Fibroblast of lung (primary cell): ENCODE results near the gene UPB1. TPM values are rescaled to one million over a fixed set of nuclear protein-coding genes. Genes with fewer than 3 reads are reported as not detected.

Experiments
- DNase-seq, 2 donors: peaks; one replicate each; pipeline versions ENCODE4 v3.0.0 to v3.0.0-alpha.2; 2010; ENCODE audit warnings: low read depth in 2 of 2
- H2AFZ ChIP-seq: 2 replicates; pipeline ENCODE4 v1.5.1; 2012; ENCODE audit warnings: low read length, control low read depth, inconsistent platforms
- H3K27ac ChIP-seq: 2 replicates; pipeline ENCODE4 v1.5.1; 2011; ENCODE audit warnings: low read length, control low read depth; ENCODE audit not compliant: insufficient read depth
- H3K27me3 ChIP-seq: 2 replicates; pipeline ENCODE4 v1.5.1; 2011; ENCODE audit warnings: mild to moderate bottlenecking, low read length; ENCODE audit not compliant: control insufficient read depth, insufficient read depth
- H3K36me3 ChIP-seq: 2 replicates; pipeline ENCODE4 v1.5.1; 2011; ENCODE audit warnings: low read length; ENCODE audit not compliant: control insufficient read depth, insufficient read depth
- H3K4me1 ChIP-seq: 2 replicates; pipeline ENCODE4 v1.5.1; 2011; ENCODE audit warnings: low read length; ENCODE audit not compliant: control insufficient read depth, insufficient read depth; ENCODE audit errors: extremely low read depth
- H3K4me2 ChIP-seq: 2 replicates; pipeline ENCODE4 v1.5.1; 2011; ENCODE audit warnings: low read length, control low read depth; ENCODE audit not compliant: insufficient read depth; ENCODE audit errors: extremely low read depth
- H3K4me3 ChIP-seq, 4 experiments: fragments of 200-600 bp in 1 of 4; sonication (generic) in 1 of 4; replicated peaks in 1 of 4; 2 replicates each; pipeline ENCODE4 v1.5.1; 2011 to 2016; ENCODE audit warnings: low read length in 4 of 4, low read depth in 3 of 4, mild to moderate bottlenecking in 3 of 4, control low read depth in 2 of 4, inconsistent platforms in 1 of 4, mixed read lengths in 1 of 4; ENCODE audit not compliant: insufficient read depth in 1 of 4; ENCODE audit errors: control extremely low read depth in 1 of 4
- H3K79me2 ChIP-seq: 2 replicates; pipeline ENCODE4 v1.5.1; 2012; ENCODE audit warnings: mild to moderate bottlenecking, low read length, inconsistent platforms; ENCODE audit not compliant: control insufficient read depth, insufficient read depth
- H3K9ac ChIP-seq: 2 replicates; pipeline ENCODE4 v1.5.1; 2011; ENCODE audit warnings: mild to moderate bottlenecking, low read length, control low read depth; ENCODE audit not compliant: insufficient read depth
- H3K9me3 ChIP-seq: 2 replicates; pipeline ENCODE4 v1.5.1; 2012; ENCODE audit warnings: low read depth, low read length; ENCODE audit not compliant: control insufficient read depth, insufficient read depth
- H4K20me1 ChIP-seq: 2 replicates; pipeline ENCODE4 v1.5.1; 2011; ENCODE audit warnings: low read length; ENCODE audit not compliant: control insufficient read depth, insufficient read depth; ENCODE audit errors: extremely low read depth
- EZH2 ChIP-seq: IDR thresholded peaks from 2 replicates; pipeline ENCODE4 v1.5.1; 2012; ENCODE audit warnings: low read length, control low read depth, mild to moderate bottlenecking; ENCODE audit errors: missing control alignments
- polyA plus RNA-seq, 2 donors: library from polyadenylated mRNA; depleted of rRNA in 1 of 2; stranded (reverse) in 1 of 2; unstranded in 1 of 2; fragments of >200 nt; gene quantifications; 2 replicates each; pipeline ENCODE4 v1.2.1, GENCODE V29; 2011 to 2012; ENCODE audit warnings: missing spikeins in 1 of 2
- total RNA-seq: library from RNA; depleted of rRNA; stranded (reverse); fragments of >200 nt; gene quantifications from 2 replicates; pipeline ENCODE4 v1.2.1, GENCODE V29; 2014
- TF ChIP-seq, protein P1 (sequence below), 2 donors: IDR thresholded peaks in 1 of 2; conservative IDR thresholded peaks in 1 of 2; 1 replicate in 1 of 2; 2 replicates in 1 of 2; pipeline ENCODE4 v1.5.1; 2011 to 2012; ENCODE audit warnings: low read length in 2 of 2, control low read depth in 1 of 2, inconsistent platforms in 1 of 2, low read depth in 1 of 2, mild to moderate bottlenecking in 1 of 2

UPB1 gene
- total and polyA plus RNA-seq, 2 donors (not counting 1 experiment from before 2014, with no cell fraction given) = 0.05 TPM; not detected in 1

DNA sequence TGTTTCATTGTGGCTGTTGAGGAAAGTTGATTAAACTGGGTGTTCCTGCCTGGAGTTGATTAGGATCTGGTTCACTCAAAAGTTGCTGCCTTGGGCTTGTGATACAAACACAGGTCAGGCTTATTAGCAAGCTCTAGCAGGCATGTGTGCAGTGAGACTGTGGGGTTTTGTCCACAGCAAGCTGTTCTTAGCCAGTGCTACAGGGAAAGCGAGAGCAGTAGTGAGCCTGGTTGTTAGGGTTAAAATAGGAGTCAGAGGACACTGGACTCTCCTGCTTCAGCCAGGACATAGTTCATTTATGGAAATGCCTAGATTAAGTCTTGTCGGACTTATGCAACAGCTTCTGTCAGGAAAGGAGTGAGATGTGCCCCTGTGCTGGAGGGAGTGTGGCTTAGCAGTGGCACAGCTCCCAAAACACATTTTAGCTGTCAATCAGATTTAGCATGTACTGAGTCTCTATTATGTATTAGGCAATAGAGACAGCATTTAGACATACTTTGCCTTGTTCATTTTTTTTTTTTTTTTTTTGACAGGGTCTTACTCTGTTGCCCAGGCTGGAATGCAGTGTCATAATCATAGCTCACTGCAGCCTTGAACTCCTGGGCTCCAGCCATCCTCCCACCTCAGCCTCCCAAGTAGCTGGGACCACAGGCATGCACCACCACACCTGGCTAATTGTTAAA lies 69.4 kb downstream of the UPB1 start:
- TF ChIP-seq, protein P1, sequence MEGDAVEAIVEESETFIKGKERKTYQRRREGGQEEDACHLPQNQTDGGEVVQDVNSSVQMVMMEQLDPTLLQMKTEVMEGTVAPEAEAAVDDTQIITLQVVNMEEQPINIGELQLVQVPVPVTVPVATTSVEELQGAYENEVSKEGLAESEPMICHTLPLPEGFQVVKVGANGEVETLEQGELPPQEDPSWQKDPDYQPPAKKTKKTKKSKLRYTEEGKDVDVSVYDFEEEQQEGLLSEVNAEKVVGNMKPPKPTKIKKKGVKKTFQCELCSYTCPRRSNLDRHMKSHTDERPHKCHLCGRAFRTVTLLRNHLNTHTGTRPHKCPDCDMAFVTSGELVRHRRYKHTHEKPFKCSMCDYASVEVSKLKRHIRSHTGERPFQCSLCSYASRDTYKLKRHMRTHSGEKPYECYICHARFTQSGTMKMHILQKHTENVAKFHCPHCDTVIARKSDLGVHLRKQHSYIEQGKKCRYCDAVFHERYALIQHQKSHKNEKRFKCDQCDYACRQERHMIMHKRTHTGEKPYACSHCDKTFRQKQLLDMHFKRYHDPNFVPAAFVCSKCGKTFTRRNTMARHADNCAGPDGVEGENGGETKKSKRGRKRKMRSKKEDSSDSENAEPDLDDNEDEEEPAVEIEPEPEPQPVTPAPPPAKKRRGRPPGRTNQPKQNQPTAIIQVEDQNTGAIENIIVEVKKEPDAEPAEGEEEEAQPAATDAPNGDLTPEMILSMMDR (conservative IDR thresholded peaks at IDR 0.05 in 1 of 2, IDR thresholded peaks at IDR 0.05 in 1 of 2; ENCODE audit: low read depth in 1 of 2, low read length in 2 of 2) = no peak
- no peak for TF ChIP-seq EZH2
- no peak overlapping the region for H3K4me3 ChIP-seq
- no peaks in the 10 kb centered on the region for H3K9me3 ChIP-seq
- peak in 1 of 2 donors; percentile 33 for DNase-seq
- H3K4me1 ChIP-seq = no peaks in the 10 kb centered on the region
- H3K36me3 ChIP-seq = peaks cover 12% of the 10 kb centered on the region
- no peak overlapping the region for H3K27ac ChIP-seq
- peaks cover 64% of the 10 kb centered on the region for H3K79me2 ChIP-seq
- H2AFZ ChIP-seq = no peak overlapping the region
- no peak overlapping the region for H3K4me2 ChIP-seq
- no peaks in the 10 kb centered on the region for H3K27me3 ChIP-seq
- no peak overlapping the region for H3K9ac ChIP-seq
- H4K20me1 ChIP-seq = no peaks in the 10 kb centered on the region

DNA sequence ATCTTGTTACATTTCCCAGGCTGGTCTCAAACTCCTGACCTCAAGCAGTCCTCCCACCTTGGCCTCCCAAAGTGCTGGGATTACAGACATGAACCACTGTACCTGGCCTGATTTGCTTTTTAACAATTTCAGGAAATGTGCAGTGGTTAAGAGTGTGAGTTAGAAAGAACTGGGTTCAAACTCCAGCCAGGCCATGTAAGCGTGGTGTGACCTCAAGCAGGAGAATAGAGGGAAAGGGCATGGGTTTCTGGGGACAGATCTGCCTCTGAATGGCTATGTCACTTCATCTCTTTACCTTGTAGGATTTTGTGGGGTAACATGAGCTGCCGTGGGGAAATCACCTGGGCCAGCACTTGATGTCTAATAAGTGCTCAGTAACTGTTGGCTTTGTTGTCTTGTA lies 69.9 kb downstream of the UPB1 start:
- H2AFZ ChIP-seq = no peak overlapping the region
- no peaks in the 10 kb centered on the region for H4K20me1 ChIP-seq
- no peaks in the 10 kb centered on the region for H3K4me1 ChIP-seq
- H3K9me3 ChIP-seq = no peaks in the 10 kb centered on the region
- no peak overlapping the region for H3K27ac ChIP-seq
- H3K36me3 ChIP-seq = peaks cover 12% of the 10 kb centered on the region
- TF ChIP-seq, protein P1 (conservative IDR thresholded peaks at IDR 0.05 in 1 of 2, IDR thresholded peaks at IDR 0.05 in 1 of 2; ENCODE audit: low read depth in 1 of 2, low read length in 2 of 2) = no peak
- no peak for TF ChIP-seq EZH2
- H3K4me2 ChIP-seq = no peak overlapping the region
- H3K9ac ChIP-seq = no peak overlapping the region
- no peaks in the 10 kb centered on the region for H3K27me3 ChIP-seq
- H3K4me3 ChIP-seq = no peak overlapping the region
- H3K79me2 ChIP-seq = peaks cover 60% of the 10 kb centered on the region
- no peak for DNase-seq

DNA sequence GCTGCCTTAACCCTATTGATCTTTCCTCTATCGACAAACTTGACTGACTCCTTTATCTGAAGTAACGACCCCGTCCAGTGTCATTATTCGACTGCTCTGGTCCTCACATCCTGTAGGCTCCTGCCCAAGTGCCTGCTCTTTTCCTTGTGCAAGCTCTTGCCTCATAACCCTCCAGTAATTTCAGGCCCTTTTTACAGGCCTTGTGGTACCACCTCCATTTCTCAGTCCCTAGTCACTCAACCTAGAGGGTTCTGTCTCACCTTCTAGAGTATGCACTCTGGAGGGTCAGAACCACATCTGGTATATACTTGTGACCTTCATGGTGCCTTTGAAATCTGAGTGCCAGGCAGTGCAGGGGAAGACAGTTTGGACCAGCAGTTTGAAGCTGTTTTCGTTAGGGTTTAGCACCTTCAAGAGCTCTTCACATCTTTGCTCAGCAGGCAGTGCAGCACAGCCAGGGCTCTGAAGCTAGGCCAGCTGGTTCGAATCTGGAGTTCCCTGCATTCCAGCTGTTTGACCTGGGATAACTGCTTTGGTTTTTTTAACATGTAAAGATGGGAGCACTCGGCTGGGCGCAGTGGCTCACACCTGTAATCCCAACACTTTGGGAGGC lies 71.9 kb downstream of the UPB1 start:
- TF ChIP-seq EZH2 = no peak
- TF ChIP-seq, protein P1 (conservative IDR thresholded peaks at IDR 0.05 in 1 of 2, IDR thresholded peaks at IDR 0.05 in 1 of 2; ENCODE audit: low read depth in 1 of 2, low read length in 2 of 2) = no peak
- Histone ChIP-seq H3K9ac (no peak overlapping the region), H3K36me3 (peaks cover 12% of the 10 kb centered on the region), H3K4me1 (no peaks in the 10 kb centered on the region), H2AFZ (no peak overlapping the region), H3K4me3 (no peak overlapping the region), H3K4me2 (no peak overlapping the region), H3K79me2 (peaks cover 49% of the 10 kb centered on the region), H3K9me3 (no peaks in the 10 kb centered on the region), H3K27me3 (no peaks in the 10 kb centered on the region), H4K20me1 (no peaks in the 10 kb centered on the region), H3K27ac (no peak overlapping the region)
- DNase-seq = no peak
